ENCODE measurements around the gene DNTTIP2.

Gene DNTTIP2

DNA sequence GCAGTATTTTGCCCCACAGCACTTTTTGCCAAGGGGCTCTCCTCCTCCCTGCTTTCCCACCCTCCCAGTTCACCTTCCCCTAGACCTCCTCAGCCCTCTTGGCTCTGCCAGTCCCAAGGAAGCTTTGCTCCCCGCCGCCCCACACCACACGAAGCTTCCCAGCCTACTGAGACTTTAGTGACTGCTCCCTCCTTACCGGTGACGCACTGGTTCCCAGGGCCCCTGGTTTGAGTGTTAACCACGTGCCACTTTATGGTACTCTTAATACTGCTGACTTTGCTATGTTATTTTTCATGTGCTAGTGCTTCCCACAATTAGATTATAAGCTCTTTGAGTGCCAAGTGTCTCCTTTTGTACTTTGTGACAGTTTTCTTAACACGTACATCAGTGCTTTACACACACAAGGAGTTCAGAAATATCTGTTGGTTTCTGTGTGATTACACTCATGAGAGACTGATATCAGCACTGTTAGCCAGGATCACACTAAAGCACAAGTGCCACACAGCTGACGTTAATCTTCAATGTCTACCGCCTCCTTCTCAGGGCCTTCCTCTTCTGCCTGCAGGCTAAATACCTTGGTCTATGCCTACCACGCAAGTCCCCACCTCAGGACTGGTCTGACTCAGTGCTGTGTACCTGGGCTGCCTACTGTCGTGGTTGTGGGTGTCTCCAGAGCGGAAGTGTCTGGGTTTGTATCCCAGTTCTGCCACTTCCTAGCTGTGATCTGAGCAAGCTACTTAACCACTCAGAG lies 61.0 kb downstream of the DNTTIP2 start:
- no peak overlapping the region for H3K27ac ChIP-seq (ENCODE audit: low read depth, low read length)
- peaks cover 23% of the 10 kb centered on the region for H3K4me1 ChIP-seq (ENCODE audit: control insufficient read depth, low read length)
- H3K4me3 ChIP-seq (ENCODE audit: low read length) = no peak overlapping the region
- H4K20me1 ChIP-seq (ENCODE audit: control insufficient read depth, insufficient read depth, low read depth, low read length) = no peaks in the 10 kb centered on the region
- H3K9me3 ChIP-seq (ENCODE audit: control insufficient read depth, insufficient read depth, low read length) = no peaks in the 10 kb centered on the region
- H3K9me2 ChIP-seq (replicated peaks; ENCODE audit: control insufficient read depth, low read length) = no peaks in the 10 kb centered on the region
- no peaks in the 10 kb centered on the region for H3K27me3 ChIP-seq (ENCODE audit: control insufficient read depth, low read length)
- H3K4me2 ChIP-seq (ENCODE audit: low read length) = no peak overlapping the region
- no peaks in the 10 kb centered on the region for H3K36me3 ChIP-seq (ENCODE audit: control insufficient read depth, low read length)
- H3F3A ChIP-seq (ENCODE audit: control insufficient read depth, insufficient read depth) = peaks cover 6% of the 10 kb centered on the region; the same call in 1 of the 2 replicates
- no peaks in the 10 kb centered on the region for H3K79me2 ChIP-seq (ENCODE audit: control insufficient read depth, low read length)
- TF ChIP-seq EZH2phosphoT487 (IDR thresholded peaks at IDR 0.05; ENCODE audit: borderline replicate concordance, low read length) = no peak
- TF ChIP-seq, protein P1, sequence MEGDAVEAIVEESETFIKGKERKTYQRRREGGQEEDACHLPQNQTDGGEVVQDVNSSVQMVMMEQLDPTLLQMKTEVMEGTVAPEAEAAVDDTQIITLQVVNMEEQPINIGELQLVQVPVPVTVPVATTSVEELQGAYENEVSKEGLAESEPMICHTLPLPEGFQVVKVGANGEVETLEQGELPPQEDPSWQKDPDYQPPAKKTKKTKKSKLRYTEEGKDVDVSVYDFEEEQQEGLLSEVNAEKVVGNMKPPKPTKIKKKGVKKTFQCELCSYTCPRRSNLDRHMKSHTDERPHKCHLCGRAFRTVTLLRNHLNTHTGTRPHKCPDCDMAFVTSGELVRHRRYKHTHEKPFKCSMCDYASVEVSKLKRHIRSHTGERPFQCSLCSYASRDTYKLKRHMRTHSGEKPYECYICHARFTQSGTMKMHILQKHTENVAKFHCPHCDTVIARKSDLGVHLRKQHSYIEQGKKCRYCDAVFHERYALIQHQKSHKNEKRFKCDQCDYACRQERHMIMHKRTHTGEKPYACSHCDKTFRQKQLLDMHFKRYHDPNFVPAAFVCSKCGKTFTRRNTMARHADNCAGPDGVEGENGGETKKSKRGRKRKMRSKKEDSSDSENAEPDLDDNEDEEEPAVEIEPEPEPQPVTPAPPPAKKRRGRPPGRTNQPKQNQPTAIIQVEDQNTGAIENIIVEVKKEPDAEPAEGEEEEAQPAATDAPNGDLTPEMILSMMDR (IDR thresholded peaks at IDR 0.05; ENCODE audit: low read depth, low read length, poor library complexity, severe bottlenecking) = no peak

- H3F3A ChIP-seq (ENCODE audit: control insufficient read depth, insufficient read depth) = peaks cover 6% of the 10 kb centered on the region; the same call in 1 of the 2 replicates
- H3K36me3 ChIP-seq (ENCODE audit: control insufficient read depth, low read length) = no peaks in the 10 kb centered on the region
- no peaks in the 10 kb centered on the region for H3K27me3 ChIP-seq (ENCODE audit: control insufficient read depth, low read length)
- H3K4me2 ChIP-seq (ENCODE audit: low read length) = peak overlapping the region; percentile 43
- no peak overlapping the region for H3K4me3 ChIP-seq (ENCODE audit: low read length)
- H3K9me2 ChIP-seq (replicated peaks; ENCODE audit: control insufficient read depth, low read length) = no peaks in the 10 kb centered on the region
- TF ChIP-seq, protein P1 (IDR thresholded peaks at IDR 0.05; ENCODE audit: low read depth, low read length, poor library complexity, severe bottlenecking) = no peak
- no peak for TF ChIP-seq EZH2phosphoT487 (IDR thresholded peaks at IDR 0.05; ENCODE audit: borderline replicate concordance, low read length)
- H4K20me1 ChIP-seq (ENCODE audit: control insufficient read depth, insufficient read depth, low read depth, low read length) = no peaks in the 10 kb centered on the region
- H3K4me1 ChIP-seq (ENCODE audit: control insufficient read depth, low read length) = peaks cover 23% of the 10 kb centered on the region
- H3K27ac ChIP-seq (ENCODE audit: low read depth, low read length) = peak overlapping the region; percentile 46
- H3K79me2 ChIP-seq (ENCODE audit: control insufficient read depth, low read length) = no peaks in the 10 kb centered on the region
- no peaks in the 10 kb centered on the region for H3K9me3 ChIP-seq (ENCODE audit: control insufficient read depth, insufficient read depth, low read length)
Observed at GRCh38 chr1:93816970-93817678, 61.9 kb downstream of the DNTTIP2 start.

All from DOHH2 (cell line).